GM12892 (cell line): ENCODE measurements around the gene MICAL3.

Source experiments
- POLR2A ChIP-seq: IDR thresholded peaks from 2 replicates; pipeline ENCODE4 v1.6.1; 2011; ENCODE audit warnings: low read depth, low read length, control low read depth
- POLR2AphosphoS5 ChIP-seq: IDR thresholded peaks from 2 replicates; pipeline ENCODE4 v1.6.1; 2011; ENCODE audit warnings: low read depth, low read length, control low read depth

DNA sequence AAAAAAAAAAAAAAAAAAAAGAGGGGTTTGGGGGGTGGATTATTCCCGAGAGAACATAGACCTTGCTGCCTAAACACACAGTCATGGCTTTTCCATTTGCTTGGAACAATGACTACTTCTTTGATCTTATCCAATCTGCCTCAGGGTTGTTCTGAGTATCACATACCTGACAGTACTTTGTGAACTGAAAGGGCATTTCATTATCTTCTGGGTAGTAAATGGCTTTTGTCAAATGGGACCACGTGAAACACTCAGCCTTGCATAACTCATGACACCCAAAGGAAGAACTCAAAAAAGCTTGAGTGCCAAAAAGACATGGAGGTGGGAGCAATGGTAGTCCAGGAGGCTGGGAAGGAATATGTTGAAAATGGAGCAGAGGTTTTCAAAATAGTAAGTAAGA lies 126.9 kb downstream of the MICAL3 start:
- TF ChIP-seq POLR2A (no peak), POLR2AphosphoS5 (no peak)
